ENCODE data around the gene HADH. TPM values are rescaled to one million over a fixed set of nuclear protein-coding genes. Genes with fewer than 3 reads are reported as not detected.

Gene HADH
- polyA plus RNA-seq, 2 of the 4 experiments (the other 2 are of a cell fraction), result 22.7 to 23.7 TPM

GRCh38 chr4:108044951-108045686, 55.4 kb downstream of the HADH start:
- no peak overlapping the region for H3K4me2 ChIP-seq
- no peak overlapping the region for H3K4me3 ChIP-seq
- POLR2A ChIA-PET, result no interaction called here
- TF ChIP-seq BHLHE40 (IDR thresholded peaks at IDR 0.05; ENCODE audit: low read depth, low read length) (no peak), RNF2 (IDR thresholded peaks at IDR 0.05; ENCODE audit: borderline replicate concordance, low read depth) (no peak), TFCP2L1 (CRISPR knock-in tag; IDR thresholded peaks at IDR 0.05) (no peak)
- H3K4me1 ChIP-seq, result no peaks in the 10 kb centered on the region
- FAIRE-seq (no peak), ATAC-seq (no peak), DNase-seq (ENCODE audit: low read depth in 1 of 2, low spot score in 1 of 2) (no peak)
- CTCF ChIA-PET, result no interaction called here
- no peak overlapping the region for H3K27ac ChIP-seq
- no peaks in the 10 kb centered on the region for H3K9me3 ChIP-seq
- 69% methylated on average over 9 of the region's 9 CpGs for WGBS (ENCODE audit: missing lambda C conversion rate)

- Histone ChIP-seq H3K4me2 (no peak overlapping the region), H3K4me3 (no peak overlapping the region), H3K9me3 (no peaks in the 10 kb centered on the region), H3K4me1 (no peaks in the 10 kb centered on the region), H3K27ac (no peak overlapping the region)
- DNase-seq (ENCODE audit: low read depth in 1 of 2, low spot score in 1 of 2) (no peak), ATAC-seq (no peak), FAIRE-seq (no peak)
- TF ChIP-seq ZC3H11A (IDR thresholded peaks at IDR 0.05), result no peak
- TF ChIP-seq JUN (IDR thresholded peaks at IDR 0.05), result no peak
- no peak for TF ChIP-seq FOSB (CRISPR knock-in tag; IDR thresholded peaks at IDR 0.05)
- TF ChIP-seq FOSL2 (IDR thresholded peaks at IDR 0.05), result no peak
- TF ChIP-seq FOSL2 (CRISPR knock-in tag; IDR thresholded peaks at IDR 0.05), result no peak
- TF ChIP-seq SREBF2 (IDR thresholded peaks at IDR 0.05), result no peak
- TF ChIP-seq FOXS1 (CRISPR knock-in tag; IDR thresholded peaks at IDR 0.05), result no peak
- TF ChIP-seq MYC (IDR thresholded peaks at IDR 0.05; ENCODE audit: borderline replicate concordance, low read length), result no peak
- no peak for TF ChIP-seq CBX2 (IDR thresholded peaks at IDR 0.05; ENCODE audit: borderline replicate concordance, low read depth)
- TF ChIP-seq HOXB5 (CRISPR knock-in tag; IDR thresholded peaks at IDR 0.05), result no peak
- ChIA-PET CTCF (no interaction called here), POLR2A (no interaction called here)
- 9% methylated on average over 3 of the region's 3 CpGs for WGBS (ENCODE audit: missing lambda C conversion rate)
Observed at GRCh38 chr4:108045687-108046024, 56.0 kb downstream of the HADH start.

DNA sequence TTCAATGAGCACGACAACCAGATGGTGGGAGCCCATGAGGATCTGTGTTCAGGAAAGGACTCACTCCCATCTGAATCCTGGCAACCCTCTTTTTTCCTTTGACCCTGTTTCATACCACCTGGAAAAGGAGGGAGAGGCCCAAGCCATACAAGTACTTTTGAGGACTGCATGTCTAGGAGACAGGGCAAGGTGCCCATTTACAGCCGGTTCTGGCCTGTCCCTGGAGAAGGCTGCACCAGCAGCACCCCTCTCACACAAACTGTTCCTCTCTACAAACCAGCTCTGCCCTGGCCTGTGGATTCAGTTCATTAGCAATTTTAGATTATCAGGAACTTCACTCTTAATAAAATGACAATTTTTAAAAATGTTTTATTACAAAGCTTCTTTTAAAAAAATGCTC, 57.5 kb downstream of the HADH start:
- no peak overlapping the region for H3K27ac ChIP-seq
- 93% methylated on average over 2 of the region's 2 CpGs for WGBS (ENCODE audit: missing lambda C conversion rate)
- CTCF ChIA-PET, result no interaction called here
- H3K4me1 ChIP-seq, result no peaks in the 10 kb centered on the region
- no peak for ATAC-seq
- DNase-seq (ENCODE audit: low read depth in 1 of 2, low spot score in 1 of 2), result no peak
- no peak for TF ChIP-seq GATA3 (IDR thresholded peaks at IDR 0.05; ENCODE audit: borderline replicate concordance)
- TF ChIP-seq HOXB5 (CRISPR knock-in tag; IDR thresholded peaks at IDR 0.05), result no peak
- TF ChIP-seq HDAC2 (IDR thresholded peaks at IDR 0.05), result no peak
- TF ChIP-seq MAFK (IDR thresholded peaks at IDR 0.05; ENCODE audit: partially characterized antibody), result no peak
- TF ChIP-seq EP300 (IDR thresholded peaks at IDR 0.05), result no peak
- TF ChIP-seq JUNB (IDR thresholded peaks at IDR 0.05), result no peak
- no peak for TF ChIP-seq POLR2A (IDR thresholded peaks at IDR 0.05; ENCODE audit: low read length)
- no peak for TF ChIP-seq POLR2AphosphoS2 (conservative IDR thresholded peaks at IDR 0.05; ENCODE audit: low read length)
- TF ChIP-seq, protein P1, sequence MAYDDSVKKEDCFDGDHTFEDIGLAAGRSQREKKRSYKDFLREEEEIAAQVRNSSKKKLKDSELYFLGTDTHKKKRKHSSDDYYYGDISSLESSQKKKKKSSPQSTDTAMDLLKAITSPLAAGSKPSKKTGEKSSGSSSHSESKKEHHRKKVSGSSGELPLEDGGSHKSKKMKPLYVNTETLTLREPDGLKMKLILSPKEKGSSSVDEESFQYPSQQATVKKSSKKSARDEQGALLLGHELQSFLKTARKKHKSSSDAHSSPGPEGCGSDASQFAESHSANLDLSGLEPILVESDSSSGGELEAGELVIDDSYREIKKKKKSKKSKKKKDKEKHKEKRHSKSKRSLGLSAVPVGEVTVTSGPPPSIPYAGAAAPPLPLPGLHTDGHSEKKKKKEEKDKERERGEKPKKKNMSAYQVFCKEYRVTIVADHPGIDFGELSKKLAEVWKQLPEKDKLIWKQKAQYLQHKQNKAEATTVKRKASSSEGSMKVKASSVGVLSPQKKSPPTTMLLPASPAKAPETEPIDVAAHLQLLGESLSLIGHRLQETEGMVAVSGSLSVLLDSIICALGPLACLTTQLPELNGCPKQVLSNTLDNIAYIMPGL (CRISPR knock-in tag; IDR thresholded peaks at IDR 0.05; ENCODE audit: borderline replicate concordance), result no peak
- TF ChIP-seq MAZ (IDR thresholded peaks at IDR 0.05; ENCODE audit: borderline replicate concordance, low read depth, low read length), result no peak
- TF ChIP-seq EHMT2 (IDR thresholded peaks at IDR 0.05; ENCODE audit: low read depth), result no peak
- no peak for TF ChIP-seq FOSB (CRISPR knock-in tag; IDR thresholded peaks at IDR 0.05)
- TF ChIP-seq, protein P2, sequence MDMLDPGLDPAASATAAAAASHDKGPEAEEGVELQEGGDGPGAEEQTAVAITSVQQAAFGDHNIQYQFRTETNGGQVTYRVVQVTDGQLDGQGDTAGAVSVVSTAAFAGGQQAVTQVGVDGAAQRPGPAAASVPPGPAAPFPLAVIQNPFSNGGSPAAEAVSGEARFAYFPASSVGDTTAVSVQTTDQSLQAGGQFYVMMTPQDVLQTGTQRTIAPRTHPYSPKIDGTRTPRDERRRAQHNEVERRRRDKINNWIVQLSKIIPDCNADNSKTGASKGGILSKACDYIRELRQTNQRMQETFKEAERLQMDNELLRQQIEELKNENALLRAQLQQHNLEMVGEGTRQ (IDR thresholded peaks at IDR 0.05), result no peak
- no peak for TF ChIP-seq ESRRA (IDR thresholded peaks at IDR 0.05; ENCODE audit: borderline replicate concordance, low read length)
- TF ChIP-seq EHF (CRISPR knock-in tag; IDR thresholded peaks at IDR 0.05), result no peak
- no peak for FAIRE-seq
- H3K4me3 ChIP-seq, result no peak overlapping the region
- H3K4me2 ChIP-seq, result no peak overlapping the region
- POLR2A ChIA-PET, result no interaction called here
- no peaks in the 10 kb centered on the region for H3K9me3 ChIP-seq
